Tibial nerve (tissue), 4 donors: ENCODE results near the gene PRR14. TPM values are rescaled to one million over a fixed set of nuclear protein-coding genes. Genes with fewer than 3 reads are reported as not detected.

ENCODE experiments used
- DNase-seq, 2 donors: peaks; one replicate each; pipeline ENCODE4 v3.0.0-alpha.2; 2019; ENCODE audit warnings: low spot score in 2 of 2
- H3K27ac ChIP-seq, 4 donors: fragments of 200-600 bp; sonication (generic) in 3 of 4; one replicate each; pipeline ENCODE4 v1.5.1; 2017 to 2019; ENCODE audit warnings: mild to moderate bottlenecking in 1 of 4
- H3K27me3 ChIP-seq, 2 donors: fragments of 200-600 bp; sonication (generic) in 1 of 2; one replicate each; pipeline versions ENCODE4 v1.5.1 to v1.6.0; 2017 to 2019
- H3K36me3 ChIP-seq, 3 donors: fragments of 200-600 bp; sonication (generic); one replicate each; pipeline ENCODE4 v1.5.1; 2018 to 2019
- H3K4me1 ChIP-seq, 4 donors: fragments of 200-600 bp; sonication (generic) in 3 of 4; one replicate each; pipeline ENCODE4 v1.5.1; 2017 to 2019
- H3K4me3 ChIP-seq, 4 donors: fragments of 200-600 bp; sonication (generic) in 3 of 4; one replicate each; pipeline ENCODE4 v1.5.1; 2017 to 2019; ENCODE audit warnings: mild to moderate bottlenecking in 1 of 4, moderate library complexity in 1 of 4
- H3K9me3 ChIP-seq, 4 donors: fragments of 200-600 bp; sonication (generic) in 3 of 4; one replicate each; pipeline ENCODE4 v1.5.1; 2017 to 2019
- CTCF ChIP-seq, 5 experiments: fragments of 200-600 bp in 3 of 5; fragments of 450-650 bp in 2 of 5; sonication (generic) in 3 of 5; IDR thresholded peaks; one replicate each; pipeline ENCODE4 v1.5.1; 2016 to 2019; ENCODE audit warnings: antibody characterized with exemption in 5 of 5, mild to moderate bottlenecking in 3 of 5, moderate library complexity in 2 of 5
- EP300 ChIP-seq, 2 donors: sonication (generic); formaldehyde crosslinking; IDR thresholded peaks; one replicate each; pipeline ENCODE4 v1.6.1; 2017; ENCODE audit warnings: antibody characterized with exemption in 2 of 2, mild to moderate bottlenecking in 1 of 2
- POLR2A ChIP-seq, 2 donors: fragments of 450-650 bp; IDR thresholded peaks; one replicate each; pipeline ENCODE4 v1.6.1; 2017; ENCODE audit warnings: antibody characterized with exemption in 2 of 2, mild to moderate bottlenecking in 2 of 2, moderate library complexity in 2 of 2
- WGBS, 2 donors: methylation state at CpG; one replicate each; pipeline ENCODE4 v1.1.5; 2018; 5-methylcytosine and 5-hydroxymethylcytosine counted together
- total RNA-seq, 4 donors: library from RNA; depleted of rRNA; stranded (reverse); fragments of >200 nt; gene quantifications; one replicate each; pipeline ENCODE4 v1.1.0, GENCODE V29; 2016

The PRR14 gene
- total RNA-seq, 4 donors from 2014 or later = 37.4 to 43.7 (median 40.1) TPM

- H3K27ac ChIP-seq = no peak overlapping the region
- TF ChIP-seq POLR2A (IDR thresholded peaks at IDR 0.05) = no peak
- TF ChIP-seq CTCF (IDR thresholded peaks at IDR 0.05) = no peak
- H3K36me3 ChIP-seq = peaks cover 0 to 67% (median 13%) of the 10 kb centered on the region in 3 donors
- H3K4me3 ChIP-seq = no peak overlapping the region
- DNase-seq = no peak
- H3K9me3 ChIP-seq = no peaks in the 10 kb centered on the region
- WGBS, 2 donors = 92 to 94% methylated on average over 42 to 49 of the region's 49 CpGs
- H3K27me3 ChIP-seq = no peaks in the 10 kb centered on the region
- H3K4me1 ChIP-seq = peaks cover 0 to 17% (median 4%) of the 10 kb centered on the region in 4 donors
Observed at GRCh38 chr16:30604316-30604947, 46.3 kb upstream of the PRR14 start.

GRCh38 chr16:30605158-30605557, 45.6 kb upstream of the PRR14 start:
- H3K4me1 ChIP-seq = peaks cover 0 to 18% (median 4%) of the 10 kb centered on the region in 4 donors
- H3K27me3 ChIP-seq = no peaks in the 10 kb centered on the region
- H3K9me3 ChIP-seq = no peaks in the 10 kb centered on the region
- H3K27ac ChIP-seq = no peak overlapping the region
- no peak for TF ChIP-seq CTCF (IDR thresholded peaks at IDR 0.05)
- no peak for TF ChIP-seq EP300 (IDR thresholded peaks at IDR 0.05)
- TF ChIP-seq POLR2A (IDR thresholded peaks at IDR 0.05) = no peak
- no peak for DNase-seq
- no peak overlapping the region for H3K4me3 ChIP-seq
- WGBS, 2 donors = 87 to 95% methylated on average over 15 of the region's 15 CpGs
- H3K36me3 ChIP-seq = peaks cover 0 to 67% (median 13%) of the 10 kb centered on the region in 3 donors

DNA sequence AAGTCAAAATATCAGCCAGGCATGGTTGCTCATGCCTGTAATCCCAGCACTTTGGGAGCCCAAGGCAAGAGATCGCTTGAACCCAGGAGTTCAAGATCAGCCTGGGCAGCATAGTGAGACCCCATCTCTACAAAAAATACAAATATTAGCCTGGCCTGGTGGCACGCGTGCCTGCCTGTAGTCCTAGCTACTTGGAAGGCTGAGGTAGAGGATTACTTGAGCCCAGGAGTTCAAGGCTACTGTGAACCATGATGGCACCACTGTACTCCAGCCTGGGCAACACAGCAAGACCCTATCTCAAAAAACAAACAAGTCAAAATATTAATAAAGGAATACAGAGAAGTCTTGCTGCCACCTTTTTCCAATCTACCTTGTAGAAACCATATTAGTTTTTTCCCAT, 44.8 kb upstream of the PRR14 start:
- H3K4me1 ChIP-seq = peaks cover 0 to 24% (median 4%) of the 10 kb centered on the region in 4 donors
- H3K36me3 ChIP-seq = peaks cover 0 to 67% (median 13%) of the 10 kb centered on the region in 3 donors
- no peak overlapping the region for H3K27ac ChIP-seq

DNA sequence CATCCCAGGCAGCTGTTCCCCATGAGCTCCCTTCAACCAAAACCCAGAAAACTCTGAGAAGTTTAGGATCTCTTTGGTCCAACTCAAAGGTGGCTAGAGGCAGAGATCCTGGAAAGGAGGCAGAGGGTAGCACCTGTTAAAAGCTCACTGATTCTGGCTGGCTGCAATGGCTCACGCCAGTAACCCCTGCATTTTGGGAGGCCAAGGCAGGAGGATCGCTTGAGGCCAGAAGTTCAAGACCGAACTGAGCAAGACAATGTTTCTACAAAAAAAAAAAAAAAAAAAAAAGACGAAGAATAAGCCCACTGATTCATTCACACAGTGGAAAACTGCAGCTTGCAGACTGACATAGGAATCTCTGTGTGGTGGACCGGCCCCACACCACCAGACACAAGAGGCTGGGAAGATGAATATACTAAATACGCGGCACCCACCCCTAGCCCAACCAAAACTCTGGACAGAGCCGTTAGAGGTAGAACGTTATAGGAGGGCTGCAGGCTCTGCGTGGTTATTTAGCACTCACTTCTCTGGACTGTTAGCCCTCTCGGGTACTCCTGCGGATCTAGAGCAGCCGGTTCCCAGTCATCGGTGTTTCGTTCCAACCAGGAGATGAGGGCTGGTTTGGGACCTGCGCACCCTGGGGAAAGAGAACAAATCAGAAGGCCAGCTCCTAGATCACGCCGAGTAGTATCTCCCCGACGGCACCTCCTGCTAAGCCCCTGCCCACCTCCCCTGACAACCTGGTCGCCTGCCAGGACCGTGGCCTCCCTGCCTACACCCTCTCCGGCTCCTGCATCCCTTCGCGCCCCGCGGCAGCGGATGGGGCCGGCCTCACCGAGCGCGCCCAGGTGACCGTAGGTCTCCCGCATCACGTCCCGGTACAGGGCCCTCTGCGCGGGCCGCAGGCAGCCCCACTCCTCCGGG, 41.5 kb upstream of the PRR14 start:
- peak overlapping the region; percentile 78 to 85 (median 85) for H3K4me3 ChIP-seq
- DNase-seq = peak in 1 of 2 donors; percentile 14
- H3K36me3 ChIP-seq = peaks cover 0 to 42% (median 8%) of the 10 kb centered on the region in 3 donors
- peak overlapping the region; percentile 65 to 93 (median 90) for H3K27ac ChIP-seq
- no peaks in the 10 kb centered on the region for H3K27me3 ChIP-seq
- TF ChIP-seq POLR2A (IDR thresholded peaks at IDR 0.05) (no peak), CTCF (IDR thresholded peaks at IDR 0.05) (no peak), EP300 (IDR thresholded peaks at IDR 0.05) (no peak)
- H3K9me3 ChIP-seq = no peaks in the 10 kb centered on the region
- H3K4me1 ChIP-seq = peaks cover 0 to 21% (median 4%) of the 10 kb centered on the region in 4 donors
- WGBS, 2 donors = 9 to 11% methylated on average over 25 to 30 of the region's 40 CpGs

More for the DNA sequence above, 44.8 kb upstream of the PRR14 start:
- TF ChIP-seq POLR2A (IDR thresholded peaks at IDR 0.05) = no peak
- no peak for TF ChIP-seq EP300 (IDR thresholded peaks at IDR 0.05)
- no peaks in the 10 kb centered on the region for H3K27me3 ChIP-seq
- H3K9me3 ChIP-seq = no peaks in the 10 kb centered on the region
- no peak overlapping the region for H3K4me3 ChIP-seq
- WGBS, 2 donors = 94 to 97% methylated on average over 3 of the region's 3 CpGs
- no peak for DNase-seq

GRCh38 chr16:30609926-30610839, 40.6 kb upstream of the PRR14 start, which contains the start of gene ZNF689:
Gene ZNF689 (minus strand): TSS chr16:30610389. CDS start chr16:30610041, 348 bp downstream.
- H3K27me3 ChIP-seq = no peaks in the 10 kb centered on the region
- H3K36me3 ChIP-seq = peaks cover 0 to 33% (median 0%) of the 10 kb centered on the region in 3 donors
- 0 to 2% methylated on average over 40 to 49 of the region's 63 CpGs for WGBS, 2 donors
- peak; percentile 92 to 99 for DNase-seq
- H3K27ac ChIP-seq = peak within 1 kb of the TSS; percentile 65 to 93 (median 90)
- H3K9me3 ChIP-seq = no peaks in the 10 kb centered on the region
- peaks cover 0 to 21% (median 4%) of the 10 kb centered on the region in 4 donors for H3K4me1 ChIP-seq
- TF ChIP-seq EP300 (IDR thresholded peaks at IDR 0.05) (peak in 1 of 2 donors; percentile 82), POLR2A (IDR thresholded peaks at IDR 0.05) (peak in 1 of 2 donors; percentile 34), CTCF (IDR thresholded peaks at IDR 0.05) (peak in 1 of 5 experiments; percentile 46)
- peak within 1 kb of the TSS; percentile 78 to 85 (median 85) for H3K4me3 ChIP-seq
